A549 (cell line): Measurements from ENCODE around the gene ZNF652. TPM values are rescaled to one million over a fixed set of nuclear protein-coding genes. Genes with fewer than 3 reads are reported as not detected.

Source experiments
- ATAC-seq, 2 experiments: fragments of 200-7000 bp in 1 of 2; fragments of >200 bp in 1 of 2; cut with Nextera tagmentation in 1 of 2; cut with Tn5 transposase in 1 of 2; 3 replicates each; pipeline versions ENCODE4 v1.8.0 to v1.9.1; 2018 to 2020; ENCODE audit warnings: mild to moderate bottlenecking in 1 of 2, moderate library complexity in 1 of 2
- CTCF ChIA-PET: fragments of 300-600 bp; sonication (Branson Sonifier 250); formaldehyde crosslinking; extraction: SDS; loops from one replicate; lab custom pipeline; 2021; ENCODE audit warnings: antibody characterized with exemption, inconsistent platforms; lab: Yijun Ruan, JAX
- POLR2A ChIA-PET: fragments of 350-600 bp; formaldehyde crosslinking; extraction: SDS; loops from one replicate; lab custom pipeline; 2021; ENCODE audit warnings: antibody characterized with exemption, inconsistent platforms; lab: Yijun Ruan, JAX
- DNase-seq, 2 experiments: peaks; one replicate each; pipeline versions ENCODE4 v3.0.0 to v3.0.0-alpha.2; 2011 to 2016; ENCODE audit warnings: low read depth in 1 of 2, low spot score in 1 of 2
- FAIRE-seq: peaks from 2 replicates; lab custom pipeline; 2011; peaks lifted over from hg19 to GRCh38; lab: Jason Lieb, UNC
- H3K27ac ChIP-seq, 2 experiments: fragments of >200 bp; sonication (Bioruptor Twin); formaldehyde crosslinking; 3 replicates each; pipeline ENCODE4 v1.5.1; 2016 to 2017
- H3K4me1 ChIP-seq: fragments of >200 bp; sonication (Bioruptor Twin); formaldehyde crosslinking; 3 replicates; pipeline ENCODE4 v1.6.1; 2016
- H3K4me2 ChIP-seq: fragments of >200 bp; sonication (Bioruptor Twin); formaldehyde crosslinking; 3 replicates; pipeline ENCODE4 v1.6.1; 2016
- H3K4me3 ChIP-seq: fragments of >200 bp; sonication (Bioruptor Twin); formaldehyde crosslinking; 3 replicates; pipeline ENCODE4 v1.5.1; 2016
- H3K9me3 ChIP-seq: fragments of >200 bp; sonication (Bioruptor Twin); formaldehyde crosslinking; 3 replicates; pipeline ENCODE4 v1.6.1; 2016
- BHLHE40 ChIP-seq: IDR thresholded peaks from 2 replicates; pipeline ENCODE4 v1.6.1; 2012; ENCODE audit warnings: low read depth, low read length, inconsistent platforms
- CHD4 ChIP-seq: fragments of 200-600 bp; sonication (generic); IDR thresholded peaks from 2 replicates; pipeline ENCODE4 v1.6.1; 2016; ENCODE audit warnings: antibody characterized with exemption, mild to moderate bottlenecking, borderline replicate concordance
- EHF ChIP-seq: fragments of 250-450 bp; sonication (Bioruptor Pico); IDR thresholded peaks from 2 replicates; pipeline ENCODE4 v1.5.0; 2020; ENCODE audit warnings: mild to moderate bottlenecking
- ESRRA ChIP-seq: fragments of 150-350 bp; IDR thresholded peaks from 2 replicates; pipeline ENCODE4 v1.6.1; 2014; ENCODE audit warnings: mild to moderate bottlenecking, low read length, borderline replicate concordance
- FOSB ChIP-seq: fragments of 250-450 bp; sonication (Bioruptor Pico); IDR thresholded peaks from 2 replicates; pipeline ENCODE4 v1.5.0; 2020; ENCODE audit warnings: mild to moderate bottlenecking, moderate library complexity
- FOSL2 ChIP-seq, 2 experiments: fragments of 450-650 bp in 1 of 2; fragments of >200 bp in 1 of 2; sonication (Bioruptor Twin) in 1 of 2; formaldehyde crosslinking; IDR thresholded peaks; 2 replicates each; pipeline versions ENCODE4 v1.5.0 to v1.6.1; 2016 to 2020; ENCODE audit warnings: mild to moderate bottlenecking in 1 of 2, moderate library complexity in 1 of 2
- JUN ChIP-seq, 2 experiments: fragments of >200 bp; sonication (Bioruptor Twin); formaldehyde crosslinking; IDR thresholded peaks; 2 replicates in 1 of 2; 3 replicates in 1 of 2; pipeline ENCODE4 v1.6.1; 2016 to 2017
- JUNB ChIP-seq: fragments of >200 bp; sonication (Bioruptor Twin); formaldehyde crosslinking; IDR thresholded peaks from 2 replicates; pipeline ENCODE4 v1.6.1; 2016
- KDM5A ChIP-seq: fragments of 200-600 bp; sonication (generic); IDR thresholded peaks from 2 replicates; pipeline ENCODE4 v1.6.1; 2016; ENCODE audit warnings: antibody characterized with exemption, mild to moderate bottlenecking
- MAFK ChIP-seq: fragments of 450-650 bp; IDR thresholded peaks from 2 replicates; pipeline ENCODE4 v1.6.1; 2014; ENCODE audit not compliant: partially characterized antibody
- MAZ ChIP-seq: fragments of 150-350 bp; IDR thresholded peaks from 2 replicates; pipeline ENCODE4 v1.6.1; 2014; ENCODE audit warnings: antibody characterized with exemption, low read depth, low read length, borderline replicate concordance
- MYC ChIP-seq: IDR thresholded peaks from 2 replicates; pipeline ENCODE4 v1.6.1; 2012; ENCODE audit warnings: mild to moderate bottlenecking, inconsistent platforms, low read length, improper control_type of control experiment, borderline replicate concordance
- NR3C1 ChIP-seq: fragments of >200 bp; sonication (Bioruptor Twin); formaldehyde crosslinking; IDR thresholded peaks from 3 replicates; pipeline ENCODE4 v1.6.1; 2017
- PHF8 ChIP-seq: fragments of 200-600 bp; sonication (generic); IDR thresholded peaks from 2 replicates; pipeline ENCODE4 v1.6.1; 2016; ENCODE audit warnings: low read depth, mild to moderate bottlenecking, antibody characterized with exemption, moderate library complexity, borderline replicate concordance
- POLR2AphosphoS2 ChIP-seq: conservative IDR thresholded peaks from 2 replicates; pipeline ENCODE4 v1.6.1; 2012; ENCODE audit warnings: low read length, improper control_type of control experiment, inconsistent platforms
- RARB ChIP-seq: fragments of 250-450 bp; sonication (Bioruptor Pico); IDR thresholded peaks from 2 replicates; pipeline ENCODE4 v1.8.0; 2021; ENCODE audit warnings: mild to moderate bottlenecking, moderate library complexity
- RNF2 ChIP-seq: fragments of 200-600 bp; sonication (generic); IDR thresholded peaks from 2 replicates; pipeline ENCODE4 v1.6.1; 2016; ENCODE audit warnings: low read depth, mild to moderate bottlenecking, antibody characterized with exemption, moderate library complexity, borderline replicate concordance
- TFCP2L1 ChIP-seq: fragments of 250-450 bp; sonication (Bioruptor Pico); IDR thresholded peaks from 2 replicates; pipeline ENCODE4 v1.5.0; 2021; ENCODE audit warnings: mild to moderate bottlenecking
- ZNF302 ChIP-seq: fragments of 250-450 bp; sonication (Bioruptor Pico); IDR thresholded peaks from 2 replicates; pipeline ENCODE4 v1.9.0; 2021; ENCODE audit warnings: inconsistent platforms, mild to moderate bottlenecking, moderate library complexity
- WGBS: methylation state at CpG from one replicate; pipeline ENCODE4 v1.1.6; 2017; ENCODE audit errors: missing lambda C conversion rate; 5-methylcytosine and 5-hydroxymethylcytosine counted together
- polyA plus RNA-seq, 4 experiments: library from polyadenylated mRNA; depleted of rRNA in 3 of 4; stranded (reverse); fragments of >200 nt; fragmentation: RNase III in 1 of 4; extraction: RNeasy Plus Mini Kit Qiagen cat#74134 plus additional on column Dnase treatment in 1 of 4; gene quantifications; 2 replicates in 3 of 4; 3 replicates in 1 of 4; pipeline ENCODE4 v1.2.3, GENCODE V29; 2011 to 2017
- TF ChIP-seq, protein P1 (sequence below): fragments of >200 bp; sonication (Bioruptor Twin); formaldehyde crosslinking; IDR thresholded peaks from 2 replicates; pipeline ENCODE4 v1.6.1; 2016
- TF ChIP-seq, protein P2 (sequence below): IDR thresholded peaks from 2 replicates; pipeline ENCODE4 v1.6.1; 2012

The ZNF652 gene
- polyA plus RNA-seq, 2 of the 4 experiments (the other 2 are of a cell fraction): 5.7 to 14.8 TPM

DNA sequence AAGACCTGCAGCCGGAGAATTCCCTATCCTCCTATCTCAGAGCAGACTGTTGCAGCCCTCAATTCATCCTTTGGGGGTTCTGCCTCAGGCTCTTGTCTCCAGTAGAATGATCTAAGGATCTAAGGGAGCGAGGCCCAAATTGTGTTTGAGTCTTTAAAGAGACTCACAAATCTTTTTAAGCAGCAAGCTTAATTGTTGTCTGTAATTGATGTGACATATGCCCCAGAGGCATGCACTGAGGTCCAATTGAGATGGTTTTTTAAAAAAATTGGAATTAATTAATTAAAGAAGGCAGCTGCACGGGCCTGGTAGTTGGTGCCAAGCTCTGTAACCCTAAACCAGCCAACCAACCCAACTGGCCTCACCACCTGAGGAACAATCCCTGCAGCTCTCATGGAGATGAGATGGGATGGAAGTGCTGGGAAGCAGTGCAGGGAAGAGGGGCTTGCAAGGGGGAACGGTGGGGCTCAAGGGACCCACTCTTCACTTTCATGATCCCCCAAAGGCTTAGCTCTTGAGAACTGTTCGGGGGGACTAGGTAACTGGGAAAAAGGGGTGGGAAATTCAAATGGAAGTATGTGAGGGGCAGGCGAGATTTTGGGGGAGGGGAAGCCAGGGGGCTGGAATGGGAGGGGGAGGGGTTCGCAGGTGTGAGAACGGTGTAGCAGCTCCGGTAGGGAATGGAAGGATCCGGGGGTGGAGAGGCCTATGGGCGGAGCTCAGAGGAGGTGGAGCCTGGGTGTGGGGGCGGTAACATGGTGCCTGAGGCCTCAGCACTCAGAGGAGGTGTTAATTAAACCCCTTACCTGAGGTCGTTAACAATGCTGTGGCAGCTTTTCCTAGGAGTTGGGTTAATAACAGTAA is 9.2 kb upstream of the ZNF652 start:
- FAIRE-seq (no peak), DNase-seq (no peak), ATAC-seq (no peak)
- no peak for TF ChIP-seq POLR2AphosphoS2
- TF ChIP-seq BHLHE40: no peak
- no peak for TF ChIP-seq JUN (IDR thresholded peaks at IDR 0.05)
- TF ChIP-seq, protein P1, sequence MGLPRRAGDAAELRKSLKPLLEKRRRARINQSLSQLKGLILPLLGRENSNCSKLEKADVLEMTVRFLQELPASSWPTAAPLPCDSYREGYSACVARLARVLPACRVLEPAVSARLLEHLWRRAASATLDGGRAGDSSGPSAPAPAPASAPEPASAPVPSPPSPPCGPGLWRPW: no peak
- no peak for TF ChIP-seq ZNF302 (CRISPR knock-in tag)
- TF ChIP-seq ESRRA: no peak
- no peak for TF ChIP-seq MAZ
- TF ChIP-seq FOSL2 (IDR thresholded peaks at IDR 0.05): no peak
- no peak for TF ChIP-seq FOSL2 (CRISPR knock-in tag; IDR thresholded peaks at IDR 0.05)
- no peak for TF ChIP-seq FOSB (CRISPR knock-in tag)
- TF ChIP-seq NR3C1: no peak
- TF ChIP-seq RARB (CRISPR knock-in tag): no peak
- no peak for TF ChIP-seq JUNB
- POLR2A ChIA-PET: no interaction called here
- H3K4me2 ChIP-seq: no peak overlapping the region
- H3K4me1 ChIP-seq: no peaks in the 10 kb centered on the region
- H3K9me3 ChIP-seq: no peaks in the 10 kb centered on the region
- H3K4me3 ChIP-seq: no peak overlapping the region
- no peak overlapping the region for H3K27ac ChIP-seq
- CTCF ChIA-PET: interaction anchor here (0.7 to 1.7 kb wide), 8 partner anchors 9 to 186 kb away, joined by 3 to 7 read pairs (median 3); partner anchors contain the start of gene ZNF652
- 68% methylated on average over 11 of the region's 13 CpGs for WGBS

DNA sequence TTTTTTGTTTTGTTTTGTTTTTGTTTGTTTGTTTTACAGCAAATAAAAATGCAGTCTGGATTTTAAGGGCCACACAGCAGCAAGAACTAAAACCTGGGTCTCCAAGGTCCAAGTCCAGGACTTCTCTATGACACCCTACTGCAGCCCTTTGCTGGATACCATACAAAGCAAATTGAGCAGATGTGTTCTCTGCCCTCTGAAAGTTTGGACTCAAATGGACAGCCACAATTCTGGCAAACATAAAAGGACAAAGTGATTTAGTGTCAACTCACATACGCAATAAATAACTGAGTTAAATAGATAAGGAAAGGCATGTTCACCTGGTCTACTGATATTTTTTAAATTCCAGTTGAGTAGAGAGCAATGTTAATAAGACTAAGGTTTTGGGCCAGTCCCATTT is 7.7 kb upstream of the ZNF652 start:
- FAIRE-seq: no peak
- Histone ChIP-seq H3K9me3 (no peaks in the 10 kb centered on the region), H3K4me2 (no peak overlapping the region), H3K4me1 (no peaks in the 10 kb centered on the region), H3K4me3 (no peak overlapping the region), H3K27ac (no peak overlapping the region)
- DNase-seq: no peak
- WGBS: 98% methylated on average over 1 of the region's 1 CpG
- TF ChIP-seq MAFK: no peak
- no peak for TF ChIP-seq CHD4
- no peak for TF ChIP-seq PHF8
- no peak for TF ChIP-seq FOSL2 (IDR thresholded peaks at IDR 0.05)
- no peak for TF ChIP-seq FOSL2 (CRISPR knock-in tag; IDR thresholded peaks at IDR 0.05)
- TF ChIP-seq ZNF302 (CRISPR knock-in tag): no peak
- TF ChIP-seq, protein P2, sequence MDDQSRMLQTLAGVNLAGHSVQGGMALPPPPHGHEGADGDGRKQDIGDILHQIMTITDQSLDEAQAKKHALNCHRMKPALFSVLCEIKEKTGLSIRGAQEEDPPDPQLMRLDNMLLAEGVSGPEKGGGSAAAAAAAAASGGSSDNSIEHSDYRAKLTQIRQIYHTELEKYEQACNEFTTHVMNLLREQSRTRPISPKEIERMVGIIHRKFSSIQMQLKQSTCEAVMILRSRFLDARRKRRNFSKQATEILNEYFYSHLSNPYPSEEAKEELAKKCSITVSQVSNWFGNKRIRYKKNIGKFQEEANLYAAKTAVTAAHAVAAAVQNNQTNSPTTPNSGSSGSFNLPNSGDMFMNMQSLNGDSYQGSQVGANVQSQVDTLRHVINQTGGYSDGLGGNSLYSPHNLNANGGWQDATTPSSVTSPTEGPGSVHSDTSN: no peak
- no peak for TF ChIP-seq EHF (CRISPR knock-in tag)
- TF ChIP-seq ESRRA: no peak
- TF ChIP-seq MYC: no peak
- no peak for TF ChIP-seq RARB (CRISPR knock-in tag)
- no peak for TF ChIP-seq TFCP2L1 (CRISPR knock-in tag)
- TF ChIP-seq KDM5A: no peak
- POLR2A ChIA-PET: no interaction called here
- CTCF ChIA-PET: interaction anchor here (0.6 to 2.7 kb wide), 6 partner anchors 9 to 181 kb away, joined by 3 to 12 read pairs (median 6); no protein-coding TSS in a partner anchor
- ATAC-seq: no peak

DNA sequence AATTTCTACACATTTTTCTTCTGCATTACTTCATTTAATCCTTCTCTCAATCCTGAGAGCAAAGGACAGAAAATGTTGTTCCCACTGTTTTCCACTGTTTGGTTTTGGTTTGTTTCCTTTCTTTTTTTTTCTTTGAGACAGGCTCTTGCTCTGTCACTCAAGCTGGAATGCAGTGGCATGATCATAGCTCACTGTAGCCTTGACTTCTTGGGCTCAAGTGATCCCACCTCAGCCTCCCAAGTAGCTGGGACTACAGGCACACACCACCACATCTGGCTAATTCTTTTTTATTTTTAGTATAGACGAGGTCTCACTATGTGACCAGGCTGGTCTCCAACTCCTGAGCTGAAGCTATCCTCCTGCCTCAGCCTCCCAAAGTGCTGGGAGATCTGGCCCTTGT is 7.0 kb upstream of the ZNF652 start:
- H3K4me3 ChIP-seq: no peak overlapping the region
- CTCF ChIA-PET: interaction anchor here (0.9 to 2.7 kb wide), 13 partner anchors 7 to 470 kb away, joined by 3 to 12 read pairs (median 4); no protein-coding TSS in a partner anchor
- TF ChIP-seq JUN (IDR thresholded peaks at IDR 0.05): no peak
- no peak for TF ChIP-seq RNF2
- no peak for TF ChIP-seq RARB (CRISPR knock-in tag)
- WGBS: 23% methylated on average over 1 of the region's 1 CpG
- FAIRE-seq (no peak), ATAC-seq (no peak), DNase-seq (no peak)
- no peaks in the 10 kb centered on the region for H3K9me3 ChIP-seq
- H3K4me1 ChIP-seq: no peaks in the 10 kb centered on the region
- POLR2A ChIA-PET: no interaction called here
- no peak overlapping the region for H3K27ac ChIP-seq
- H3K4me2 ChIP-seq: no peak overlapping the region
